CD4-positive, alpha-beta T cell (primary cell): ENCODE data around the gene ASL. TPM values are rescaled to one million over a fixed set of nuclear protein-coding genes. Genes with fewer than 3 reads are reported as not detected.
"Not testable (repeated sequence)": the region's sequence is repeated elsewhere in the genome, so short reads cannot be mapped to it uniquely, and the experiment has no call there.

Experiments used
- ATAC-seq: fragments of 200-7000 bp; cut with Tn5 transposase; one replicate; pipeline ENCODE4 v1.10.0; 2022; ENCODE audit warnings: mild to moderate bottlenecking; ENCODE audit not compliant: poor library complexity
- CTCF ChIA-PET: fragments of 350-600 bp; sonication (Branson Sonifier 250); formaldehyde crosslinking; loops from one replicate; lab custom pipeline; 2021; ENCODE audit warnings: antibody characterized with exemption, inconsistent platforms; lab: Charles Lee
- POLR2A ChIA-PET: fragments of 350-600 bp; sonication (Branson Sonifier 250); formaldehyde crosslinking; loops from one replicate; lab custom pipeline; 2021; ENCODE audit warnings: antibody characterized with exemption, inconsistent platforms; lab: Charles Lee
- DNase-seq, 14 experiments: peaks; one replicate each; pipeline ENCODE4 v3.0.0-alpha.2; 2013 to 2020; ENCODE audit warnings: mixed read lengths in 2 of 14
- H3K27ac ChIP-seq, 2 donors: one replicate each; pipeline versions ENCODE4 v1.5.1 to v1.7.0; 2013; ENCODE audit warnings: low read length in 2 of 2, low read depth in 1 of 2, mild to moderate bottlenecking in 1 of 2
- H3K27me3 ChIP-seq, 2 experiments: 1 replicate in 1 of 2; 2 replicates in 1 of 2; pipeline versions ENCODE4 v1.6.1 to v1.7.0; 2013; ENCODE audit warnings: low read length in 2 of 2, control low read depth in 1 of 2, mild to moderate bottlenecking in 1 of 2, moderate library complexity in 1 of 2; ENCODE audit not compliant: insufficient read depth in 2 of 2, control insufficient read depth in 1 of 2
- H3K36me3 ChIP-seq: one replicate; pipeline ENCODE4 v1.6.1; 2013; ENCODE audit warnings: low read length, control low read depth; ENCODE audit not compliant: insufficient read depth
- H3K4me1 ChIP-seq: one replicate; pipeline ENCODE4 v1.6.1; 2013; ENCODE audit warnings: low read length, control low read depth; ENCODE audit not compliant: insufficient read depth
- H3K4me3 ChIP-seq: one replicate; pipeline ENCODE4 v1.5.1; 2013; ENCODE audit warnings: mild to moderate bottlenecking, low read length, moderate library complexity
- H3K9me3 ChIP-seq, 2 experiments: 1 replicate in 1 of 2; 2 replicates in 1 of 2; pipeline versions ENCODE4 v1.6.1 to v1.7.0; 2013; ENCODE audit warnings: low read length in 2 of 2, mild to moderate bottlenecking in 2 of 2, control low read depth in 1 of 2, moderate library complexity in 1 of 2; ENCODE audit not compliant: control insufficient read depth in 1 of 2, insufficient read depth in 1 of 2
- H3K27ac Mint-ChIP-seq: one replicate; pipeline ENCODE4 v1.8.0; 2020; ENCODE audit warnings: mixed read lengths
- H3K27me3 Mint-ChIP-seq: one replicate; pipeline ENCODE4 v1.8.0; 2021; ENCODE audit warnings: mixed read lengths
- H3K36me3 Mint-ChIP-seq: one replicate; pipeline ENCODE4 v1.8.0; 2021; ENCODE audit warnings: low read depth, mixed read lengths
- H3K4me1 Mint-ChIP-seq: one replicate; pipeline ENCODE4 v1.8.0; 2021; ENCODE audit warnings: low read depth, mixed read lengths
- H3K4me3 Mint-ChIP-seq: one replicate; pipeline ENCODE4 v1.8.0; 2020; ENCODE audit warnings: mild to moderate bottlenecking, mixed read lengths
- H3K9me3 Mint-ChIP-seq: one replicate; pipeline ENCODE4 v1.8.0; 2020; ENCODE audit warnings: mixed read lengths
- intact Hi-C, 2 experiments: fragments of 100-400 bp; cut with DNase I in 1 of 2; cut with micrococcal nuclease in 1 of 2; formaldehyde crosslinking; loops; one replicate each; pipeline versions ENCODE4 v1.15.1 to v1.9.0; 2023 to 2025; cut with DNase I, micrococcal nuclease
- total RNA-seq, 174 experiments: library from RNA in 2 of 174; stranded (reverse) in 2 of 174; gene quantifications; one replicate each; pipeline ENCODE4 v1.2.3 and lab custom pipeline; 2021 to 2026
- TF ChIP-seq, protein P1 (sequence below): fragments of 200-600 bp; IDR thresholded peaks from one replicate; pipeline ENCODE4 v1.8.0; 2022; ENCODE audit warnings: antibody characterized with exemption, mild to moderate bottlenecking

Gene ASL
- total RNA-seq, 2 experiments from 2014 or later, result 11.2 to 12.3 TPM

DNA sequence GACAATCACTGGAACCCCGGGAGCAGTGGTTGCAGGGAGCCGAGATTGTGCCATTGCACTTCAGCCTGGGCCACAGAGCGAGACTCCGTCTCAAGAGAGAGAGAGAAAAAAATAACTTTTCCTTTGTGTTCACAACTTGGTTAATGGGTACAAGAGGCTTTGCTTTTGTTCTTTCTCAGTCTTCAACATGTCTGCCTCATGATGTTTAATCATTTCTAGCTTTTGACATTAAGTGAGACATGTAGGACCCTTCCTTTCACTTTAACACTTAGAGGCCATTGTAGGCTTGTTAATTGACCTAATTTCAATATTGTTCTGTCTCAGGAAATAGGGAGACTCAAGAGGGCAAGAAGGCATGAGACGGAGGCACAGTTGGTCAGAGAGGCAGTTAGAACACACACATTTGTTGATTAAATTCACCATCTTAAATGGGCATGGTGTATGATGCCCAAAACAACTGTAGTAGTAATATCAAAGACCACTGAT lies 29.7 kb downstream of the ASL start:
- H3K27me3 Mint-ChIP-seq, result no peaks in the 10 kb centered on the region
- H3K36me3 Mint-ChIP-seq, result no peaks in the 10 kb centered on the region
- intact Hi-C loops, result no loop called here
- peaks cover 2% of the 10 kb centered on the region for H3K4me1 Mint-ChIP-seq
- H3K9me3 ChIP-seq, result no peaks in the 10 kb centered on the region
- no peaks in the 10 kb centered on the region for H3K9me3 Mint-ChIP-seq
- TF ChIP-seq, protein P1, sequence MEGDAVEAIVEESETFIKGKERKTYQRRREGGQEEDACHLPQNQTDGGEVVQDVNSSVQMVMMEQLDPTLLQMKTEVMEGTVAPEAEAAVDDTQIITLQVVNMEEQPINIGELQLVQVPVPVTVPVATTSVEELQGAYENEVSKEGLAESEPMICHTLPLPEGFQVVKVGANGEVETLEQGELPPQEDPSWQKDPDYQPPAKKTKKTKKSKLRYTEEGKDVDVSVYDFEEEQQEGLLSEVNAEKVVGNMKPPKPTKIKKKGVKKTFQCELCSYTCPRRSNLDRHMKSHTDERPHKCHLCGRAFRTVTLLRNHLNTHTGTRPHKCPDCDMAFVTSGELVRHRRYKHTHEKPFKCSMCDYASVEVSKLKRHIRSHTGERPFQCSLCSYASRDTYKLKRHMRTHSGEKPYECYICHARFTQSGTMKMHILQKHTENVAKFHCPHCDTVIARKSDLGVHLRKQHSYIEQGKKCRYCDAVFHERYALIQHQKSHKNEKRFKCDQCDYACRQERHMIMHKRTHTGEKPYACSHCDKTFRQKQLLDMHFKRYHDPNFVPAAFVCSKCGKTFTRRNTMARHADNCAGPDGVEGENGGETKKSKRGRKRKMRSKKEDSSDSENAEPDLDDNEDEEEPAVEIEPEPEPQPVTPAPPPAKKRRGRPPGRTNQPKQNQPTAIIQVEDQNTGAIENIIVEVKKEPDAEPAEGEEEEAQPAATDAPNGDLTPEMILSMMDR, result no peak
- H3K27ac ChIP-seq, result no peak overlapping the region
- no peaks in the 10 kb centered on the region for H3K36me3 ChIP-seq
- H3K4me1 ChIP-seq, result peaks cover 7% of the 10 kb centered on the region
- ATAC-seq (no peak), DNase-seq (no peak)
- no peaks in the 10 kb centered on the region for H3K27me3 ChIP-seq
- no peak overlapping the region for H3K4me3 ChIP-seq
- POLR2A ChIA-PET, result no interaction called here
- CTCF ChIA-PET, result no interaction called here
- H3K27ac Mint-ChIP-seq, result no peak overlapping the region
- H3K4me3 Mint-ChIP-seq, result no peak overlapping the region

DNA sequence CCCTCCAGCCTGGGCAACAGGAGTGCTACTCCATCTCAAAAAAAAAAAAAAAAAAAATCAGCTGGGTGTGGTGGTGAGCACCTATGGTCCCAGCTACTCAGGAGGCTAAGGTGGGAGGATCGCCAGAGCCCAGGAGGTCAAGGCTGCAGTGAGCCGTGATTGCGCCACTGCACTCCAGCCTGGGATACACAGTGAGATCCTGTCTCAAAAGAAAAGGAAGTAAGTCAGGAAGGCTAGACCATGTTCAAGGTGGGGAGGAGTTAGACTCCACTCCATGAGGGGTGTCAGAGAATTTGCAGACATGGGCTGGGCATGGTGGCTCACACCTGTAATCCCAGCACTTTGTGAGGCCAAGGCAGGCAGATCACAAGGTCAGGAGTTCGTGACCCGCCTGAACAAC lies 32.8 kb downstream of the ASL start:
- intact Hi-C loops, H3K4me3 ChIP-seq, H3K36me3 ChIP-seq, H3K27me3 Mint-ChIP-seq, H3K9me3 Mint-ChIP-seq, H3K4me1 ChIP-seq, POLR2A ChIA-PET, DNase-seq, H3K4me1 Mint-ChIP-seq, ATAC-seq, CTCF ChIA-PET, H3K27ac Mint-ChIP-seq, H3K27me3 ChIP-seq, H3K27ac ChIP-seq, H3K36me3 Mint-ChIP-seq, H3K4me3 Mint-ChIP-seq, H3K9me3 ChIP-seq: not testable (repeated sequence)

DNA sequence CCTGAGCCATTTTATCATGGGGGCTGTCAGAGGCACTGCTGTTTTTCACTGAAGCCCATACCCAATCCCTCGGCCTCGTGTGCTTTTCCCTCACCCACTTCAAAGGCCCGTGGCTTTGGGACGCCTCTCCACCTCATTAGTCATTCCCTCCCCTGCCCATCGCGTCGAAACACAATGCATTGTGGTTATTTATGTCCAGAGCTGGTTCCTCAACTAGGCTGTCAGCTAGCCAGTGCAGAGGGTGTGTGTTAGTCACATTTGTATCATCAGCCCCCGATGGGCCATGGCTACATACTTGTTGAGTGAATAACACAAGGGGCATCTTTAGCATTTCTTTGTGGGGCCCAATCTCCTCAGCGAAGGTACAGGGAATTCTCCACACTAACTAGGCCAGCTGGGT lies 35.2 kb downstream of the ASL start:
- H3K27ac ChIP-seq, result no peak overlapping the region
- CTCF ChIA-PET, result no interaction called here
- DNase-seq (no peak), ATAC-seq (no peak)
- H3K27ac Mint-ChIP-seq, result no peak overlapping the region
- H3K4me1 ChIP-seq, result peaks cover 16% of the 10 kb centered on the region
- no peaks in the 10 kb centered on the region for H3K27me3 ChIP-seq
- no peak overlapping the region for H3K4me3 ChIP-seq
- H3K9me3 Mint-ChIP-seq, result no peaks in the 10 kb centered on the region
- no peaks in the 10 kb centered on the region for H3K27me3 Mint-ChIP-seq
- POLR2A ChIA-PET, result no interaction called here
- TF ChIP-seq, protein P1, result no peak
- no peaks in the 10 kb centered on the region for H3K9me3 ChIP-seq
- peaks cover 14% of the 10 kb centered on the region for H3K4me1 Mint-ChIP-seq
- H3K4me3 Mint-ChIP-seq, result peak overlapping the region; percentile 7
- H3K36me3 ChIP-seq, result peaks cover 1% of the 10 kb centered on the region
- peaks cover 5% of the 10 kb centered on the region for H3K36me3 Mint-ChIP-seq
- intact Hi-C loops, result loop anchor here (5.0 to 10.0 kb wide), 6 partner anchors 34 to 1194 kb away; partner anchors contain the start of genes ASL (in 1 of the 2), TPST1 (in 1 of the 2) and VKORC1L1 (in 1 of the 2)
